HepG2 (cell line): Measurements from ENCODE around the gene CISD3. TPM values are rescaled to one million over a fixed set of nuclear protein-coding genes. Genes with fewer than 3 reads are reported as not detected.

ENCODE experiments used
- ATAC-seq: fragments of 200-7000 bp; cut with Tn5 transposase; 3 replicates; pipeline ENCODE4 v1.9.1; 2020; ENCODE audit warnings: mild to moderate bottlenecking, moderate library complexity
- BruUV-seq: library from RNA; stranded (reverse); fragments of 400-500 nt; replicated peaks from 2 replicates; lab custom pipeline; 2021; lab: Mats Ljungman, UMichigan
- CTCF ChIA-PET: fragments of 300-600 bp; formaldehyde crosslinking; extraction: SDS; loops from one replicate; lab custom pipeline; 2021; ENCODE audit warnings: low total read pairs, inconsistent platforms, low intra/inter-chr PET ratio; lab: Yijun Ruan, JAX
- POLR2A ChIA-PET: fragments of 350-600 bp; sonication (Branson Sonifier 250); formaldehyde crosslinking; loops from one replicate; lab custom pipeline; 2020; ENCODE audit warnings: antibody characterized with exemption, inconsistent platforms; lab: Yijun Ruan, JAX
- DNase-seq: peaks from one replicate; pipeline ENCODE4 v3.0.0-alpha.2; 2015; ENCODE audit warnings: low spot score
- FAIRE-seq: peaks from 3 replicates; lab custom pipeline; 2011; peaks lifted over from hg19 to GRCh38; lab: Jason Lieb, UNC
- H2AFZ ChIP-seq: one replicate; pipeline ENCODE4 v1.6.1; 2011; ENCODE audit warnings: low read length, inconsistent platforms
- H3K27ac ChIP-seq: fragments of 300-600 bp; 3 replicates; pipeline ENCODE4 v1.8.0; 2011; ENCODE audit warnings: mixed run types, mild to moderate bottlenecking, mixed read lengths, low read length, inconsistent platforms; ENCODE audit not compliant: insufficient read depth; ENCODE audit errors: extremely low read length
- H3K27me3 ChIP-seq, 2 experiments: fragments of 200-600 bp in 1 of 2; 2 replicates in 1 of 2; 3 replicates in 1 of 2; pipeline versions ENCODE4 v1.6.0 to v1.8.0; 2011; ENCODE audit warnings: low read length in 2 of 2, mild to moderate bottlenecking in 2 of 2, moderate library complexity in 2 of 2, inconsistent platforms in 1 of 2; ENCODE audit not compliant: insufficient read depth in 2 of 2, control insufficient read depth in 1 of 2
- H3K36me3 ChIP-seq, 2 experiments: fragments of 200-600 bp in 1 of 2; replicated peaks in 1 of 2; 2 replicates in 1 of 2; 3 replicates in 1 of 2; pipeline versions ENCODE4 v1.5.1 to v1.8.0; 2011; ENCODE audit warnings: low read length in 2 of 2, inconsistent platforms in 1 of 2; ENCODE audit not compliant: insufficient read depth in 2 of 2, control insufficient read depth in 1 of 2
- H3K4me1 ChIP-seq: 2 replicates; pipeline ENCODE4 v1.5.1; 2012; ENCODE audit warnings: low read length, inconsistent platforms; ENCODE audit not compliant: insufficient read depth
- H3K4me2 ChIP-seq: 2 replicates; pipeline ENCODE4 v1.6.0; 2011; ENCODE audit warnings: low read depth, low read length, inconsistent platforms
- H3K4me3 ChIP-seq, 3 experiments: fragments of 200-600 bp in 1 of 3; sonication (generic), shearing (Covaris generic) in 1 of 3; replicated peaks in 1 of 3; 2 replicates each; pipeline ENCODE4 v1.5.1; 2011 to 2016; ENCODE audit warnings: low read length in 3 of 3, inconsistent platforms in 2 of 3, low read depth in 2 of 3, mild to moderate bottlenecking in 2 of 3, control low read depth in 1 of 3, mixed read lengths in 1 of 3; ENCODE audit not compliant: insufficient read depth in 1 of 3
- H3K79me2 ChIP-seq: one replicate; pipeline ENCODE4 v1.6.1; 2011; ENCODE audit warnings: low read length, inconsistent platforms; ENCODE audit not compliant: insufficient read depth
- H3K9ac ChIP-seq: 2 replicates; pipeline ENCODE4 v1.6.0; 2011; ENCODE audit warnings: mild to moderate bottlenecking, low read depth, low read length, inconsistent platforms; ENCODE audit not compliant: insufficient read depth
- H3K9me3 ChIP-seq: 2 replicates; pipeline ENCODE4 v1.5.1; 2012; ENCODE audit warnings: mild to moderate bottlenecking, low read length
- H4K20me1 ChIP-seq: 2 replicates; pipeline ENCODE4 v1.6.0; 2011; ENCODE audit warnings: inconsistent platforms, mild to moderate bottlenecking, low read length, moderate library complexity; ENCODE audit not compliant: insufficient read depth
- AKAP8 ChIP-seq: sonication (generic); formaldehyde crosslinking; IDR thresholded peaks from 2 replicates; pipeline ENCODE4 v1.5.1; 2020; ENCODE audit warnings: mild to moderate bottlenecking, missing genetic modification reagents
- CREM ChIP-seq, 2 experiments: sonication (generic) in 1 of 2; formaldehyde crosslinking in 1 of 2; IDR thresholded peaks; 2 replicates each; pipeline versions ENCODE4 v1.4.0 to v1.6.1; 2016 to 2020; ENCODE audit warnings: antibody characterized with exemption in 1 of 2, mild to moderate bottlenecking in 1 of 2, missing genetic modification reagents in 1 of 2
- HDAC2 ChIP-seq: sonication (generic); formaldehyde crosslinking; IDR thresholded peaks from 2 replicates; pipeline ENCODE4 v1.4.0; 2020; ENCODE audit warnings: missing genetic modification reagents
- HES4 ChIP-seq: sonication (generic); formaldehyde crosslinking; IDR thresholded peaks from 2 replicates; pipeline ENCODE4 v1.9.0; 2021; ENCODE audit warnings: mild to moderate bottlenecking, missing genetic modification reagents, borderline replicate concordance
- HNRNPLL ChIP-seq: fragments of 200-400 bp; formaldehyde crosslinking; IDR thresholded peaks from 2 replicates; pipeline ENCODE4 v1.6.1; 2017; ENCODE audit warnings: mild to moderate bottlenecking, low read depth, low read length; ENCODE audit not compliant: poor library complexity, severe bottlenecking
- KDM4B ChIP-seq: sonication (generic); formaldehyde crosslinking; IDR thresholded peaks from 2 replicates; pipeline ENCODE4 v1.4.0; 2020; ENCODE audit warnings: missing genetic modification reagents
- NFYC ChIP-seq: IDR thresholded peaks from 2 replicates; pipeline ENCODE4 v1.6.1; 2016; ENCODE audit warnings: missing genetic modification reagents, missing compliant biosample characterization
- NPAS2 ChIP-seq: sonication (generic); formaldehyde crosslinking; IDR thresholded peaks from 2 replicates; pipeline ENCODE4 v1.8.0; 2022; ENCODE audit warnings: mild to moderate bottlenecking, missing genetic modification reagents, borderline replicate concordance
- PRMT3 ChIP-seq: sonication (generic); formaldehyde crosslinking; IDR thresholded peaks from 2 replicates; pipeline ENCODE4 v1.8.1; 2022; ENCODE audit warnings: low read depth, mild to moderate bottlenecking, moderate library complexity, missing genetic modification reagents, borderline replicate concordance
- RAD51 ChIP-seq: fragments of 450-650 bp; IDR thresholded peaks from 2 replicates; pipeline ENCODE4 v1.6.1; 2016; ENCODE audit warnings: borderline replicate concordance
- TBX2 ChIP-seq: sonication (generic); formaldehyde crosslinking; IDR thresholded peaks from 2 replicates; pipeline ENCODE4 v1.5.0; 2020; ENCODE audit warnings: missing genetic modification reagents, mild to moderate bottlenecking, borderline replicate concordance
- YEATS2 ChIP-seq: sonication (generic); formaldehyde crosslinking; IDR thresholded peaks from 2 replicates; pipeline ENCODE4 v1.4.0; 2020; ENCODE audit warnings: missing genetic modification reagents, borderline replicate concordance
- ZBTB3 ChIP-seq: sonication (generic); formaldehyde crosslinking; IDR thresholded peaks from 2 replicates; pipeline ENCODE4 v1.4.0; 2020; ENCODE audit warnings: low read depth, mild to moderate bottlenecking, moderate library complexity, missing genetic modification reagents, borderline replicate concordance
- ZNF274 ChIP-seq: sonication (generic); formaldehyde crosslinking; IDR thresholded peaks from 2 replicates; pipeline ENCODE4 v1.5.1; 2020; ENCODE audit warnings: mild to moderate bottlenecking, missing genetic modification reagents
- ZNF530 ChIP-seq: sonication (generic); formaldehyde crosslinking; IDR thresholded peaks from 2 replicates; pipeline ENCODE4 v1.5.0; 2020; ENCODE audit warnings: low read depth, mild to moderate bottlenecking, missing genetic modification reagents
- ZNF777 ChIP-seq: sonication (generic); formaldehyde crosslinking; IDR thresholded peaks from 2 replicates; pipeline ENCODE4 v1.4.0; 2020; ENCODE audit warnings: missing genetic modification reagents
- ZNF780A ChIP-seq: sonication (generic); formaldehyde crosslinking; IDR thresholded peaks from 2 replicates; pipeline ENCODE4 v1.8.0; 2022; ENCODE audit warnings: mild to moderate bottlenecking, missing genetic modification reagents, moderate library complexity
- WGBS: methylation state at CpG from one replicate; pipeline ENCODE4 v1.1.6; 2017; ENCODE audit warnings: low lambda C conversion rate; 5-methylcytosine and 5-hydroxymethylcytosine counted together
- in situ Hi-C: cut with HindIII; loops from 2 replicates; pipeline ENCODE4 v1.10.0; 2017; ENCODE audit warnings: low pct_unique_long_range_greater_than_20kb; ENCODE audit not compliant: extremely low pct_ligation_motif_present
- intact Hi-C: fragments of 100-400 bp; cut with micrococcal nuclease; formaldehyde crosslinking; loops from one replicate; pipeline ENCODE4 v1.10.0; 2022; ENCODE audit not compliant: unreplicated experiment
- polyA plus RNA-seq, 8 experiments: library from polyadenylated mRNA; depleted of rRNA in 3 of 8; stranded (reverse) in 7 of 8; unstranded in 1 of 8; fragments of >200 nt; fragmentation: Illumina TruSeq in 4 of 8; extraction: Trizol in 4 of 8; gene quantifications; 2 replicates each; pipeline versions ENCODE4 v1.2.1 to v1.2.3, GENCODE V29; 2011 to 2016; ENCODE audit warnings: low read depth in 4 of 8, missing spikeins in 1 of 8, mixed read lengths in 1 of 8; ENCODE audit not compliant: insufficient read depth in 1 of 8
- total RNA-seq, 5 experiments: library from RNA; depleted of rRNA; stranded (reverse); fragments of >200 nt; fragmentation: Illumina TruSeq; extraction: Trizol; gene quantifications; 2 replicates each; pipeline ENCODE4 v1.2.3, GENCODE V29; 2016; ENCODE audit warnings: low read depth in 1 of 5
- TF ChIP-seq, protein P1 (sequence below): sonication (generic); formaldehyde crosslinking; IDR thresholded peaks from 2 replicates; pipeline ENCODE4 v1.5.1; 2020; ENCODE audit warnings: mild to moderate bottlenecking, missing genetic modification reagents, moderate library complexity
- TF ChIP-seq, protein P2 (sequence below): sonication (generic); IDR thresholded peaks from 2 replicates; pipeline ENCODE4 v1.6.1; 2016; ENCODE audit warnings: low read depth, borderline replicate concordance

The CISD3 gene
- total and polyA plus RNA-seq, 2 of the 13 experiments (the other 11 are each of a cell fraction or from before 2014, with no cell fraction given): 30.0 to 34.1 TPM

DNA sequence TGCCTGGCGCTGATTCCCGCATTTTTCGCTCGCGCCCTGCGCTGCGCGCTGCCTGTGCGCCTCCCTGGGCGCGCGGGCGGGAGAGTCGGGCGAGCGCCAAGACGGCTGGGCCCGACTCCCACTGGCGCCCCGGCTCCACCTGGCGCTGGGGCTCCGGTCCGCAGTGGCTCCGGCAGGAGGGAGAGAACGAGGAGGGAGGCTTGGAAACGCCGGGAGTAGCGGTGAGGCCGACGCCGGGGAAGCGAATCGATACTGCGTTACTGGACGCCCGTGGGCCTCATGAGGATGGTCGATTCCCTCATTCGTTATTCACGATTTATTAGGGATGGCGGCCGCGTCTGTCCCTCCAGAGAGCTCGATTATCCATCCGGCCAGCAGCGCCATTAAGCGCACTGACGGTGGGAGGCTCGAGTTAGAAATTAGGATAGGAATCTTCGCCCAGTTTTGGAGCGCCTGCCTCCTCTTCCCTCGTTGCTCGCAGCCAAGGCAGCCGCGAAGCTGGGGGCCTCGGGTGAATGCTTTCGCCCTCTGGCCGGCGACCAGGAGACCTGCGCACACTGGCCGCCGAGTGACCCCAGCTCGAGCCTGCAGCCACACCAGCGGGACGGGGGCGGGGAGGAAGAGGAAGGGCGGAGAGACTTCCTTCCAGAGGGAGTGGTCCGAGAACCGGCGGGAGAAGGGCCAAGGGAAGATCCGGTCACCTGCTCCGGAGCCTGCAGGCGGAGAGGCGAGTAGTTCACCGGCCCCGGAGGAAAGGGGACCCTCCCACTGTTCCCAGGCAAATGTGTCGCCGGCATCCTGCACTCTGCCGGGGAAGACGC, 19.3 kb downstream of the CISD3 start:
- no peak overlapping the region for H2AFZ ChIP-seq
- intact Hi-C loops: loop anchor here (2.0 to 5.0 kb wide), 3 partner anchors 19 to 1358 kb away; partner anchors contain the start of gene CISD3
- ATAC-seq (peak; percentile 32), FAIRE-seq (no peak), DNase-seq (peak; percentile 89)
- TSS peak; percentile 71 for BruUV-seq
- peak overlapping the region; percentile 68 for H3K9ac ChIP-seq
- WGBS: under 1% methylated on average over 40 of the region's 79 CpGs
- H3K36me3 ChIP-seq: peaks cover 0 to 1% of the 10 kb centered on the region in 2 experiments; a peak in 1 of 5 replicates
- peak overlapping the region; percentile 91 for H3K4me2 ChIP-seq
- H3K27ac ChIP-seq: peak overlapping the region; percentile 68
- H3K27me3 ChIP-seq: no peaks in the 10 kb centered on the region; a peak in 1 of 5 replicates
- H3K4me3 ChIP-seq: peak overlapping the region; percentile 82 to 93 (median 84)
- POLR2A ChIA-PET: interaction anchor here (0.8 to 4.4 kb wide), 10 partner anchors 15 to 121 kb away, joined by 4 to 57 read pairs (median 6); partner anchors contain the start of genes CISD3 and LASP1
- H4K20me1 ChIP-seq: no peaks in the 10 kb centered on the region
- in situ Hi-C loops: loop anchor here (25.0 kb wide), 1 partner anchor 413 kb away; the partner anchor contains the start of genes ARL5C and PLXDC1
- CTCF ChIA-PET: no interaction called here
- no peaks in the 10 kb centered on the region for H3K9me3 ChIP-seq
- peaks cover 43% of the 10 kb centered on the region for H3K79me2 ChIP-seq
- H3K4me1 ChIP-seq: peaks cover 52% of the 10 kb centered on the region
- TF ChIP-seq RAD51: no peak
- TF ChIP-seq ZNF274 (CRISPR knock-in tag): peak; percentile 81; the same call in 1 of the 2 replicates
- peak; percentile 88 for TF ChIP-seq TBX2 (CRISPR knock-in tag)
- no peak for TF ChIP-seq ZNF530 (CRISPR knock-in tag)
- peak; percentile 77; the same call in 1 of the 2 replicates for TF ChIP-seq HES4 (CRISPR knock-in tag)
- 0 out of 2 replicates have a peak, but pooled peaks have one; percentile 21 for TF ChIP-seq CREM (IDR thresholded peaks at IDR 0.05)
- TF ChIP-seq CREM (CRISPR knock-in tag; IDR thresholded peaks at IDR 0.05): no peak
- TF ChIP-seq ZNF780A (CRISPR knock-in tag): 0 out of 2 replicates have a peak, but pooled peaks have one; percentile 38
- peak; percentile 92 for TF ChIP-seq HNRNPLL
- no peak for TF ChIP-seq NPAS2 (CRISPR knock-in tag)
- peak; percentile 63 for TF ChIP-seq KDM4B (CRISPR knock-in tag)
- TF ChIP-seq, protein P1, sequence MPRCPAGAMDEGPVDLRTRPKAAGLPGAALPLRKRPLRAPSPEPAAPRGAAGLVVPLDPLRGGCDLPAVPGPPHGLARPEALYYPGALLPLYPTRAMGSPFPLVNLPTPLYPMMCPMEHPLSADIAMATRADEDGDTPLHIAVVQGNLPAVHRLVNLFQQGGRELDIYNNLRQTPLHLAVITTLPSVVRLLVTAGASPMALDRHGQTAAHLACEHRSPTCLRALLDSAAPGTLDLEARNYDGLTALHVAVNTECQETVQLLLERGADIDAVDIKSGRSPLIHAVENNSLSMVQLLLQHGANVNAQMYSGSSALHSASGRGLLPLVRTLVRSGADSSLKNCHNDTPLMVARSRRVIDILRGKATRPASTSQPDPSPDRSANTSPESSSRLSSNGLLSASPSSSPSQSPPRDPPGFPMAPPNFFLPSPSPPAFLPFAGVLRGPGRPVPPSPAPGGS (CRISPR knock-in tag): no peak; the same call in none of the 2 replicates
- peak; percentile 80 for TF ChIP-seq YEATS2 (CRISPR knock-in tag)
- 0 out of 2 replicates have a peak, but pooled peaks have one; percentile 39 for TF ChIP-seq PRMT3 (CRISPR knock-in tag)
- peak; percentile 77 for TF ChIP-seq HDAC2
- TF ChIP-seq AKAP8: peak; percentile 59
- TF ChIP-seq NFYC (CRISPR knock-in tag): peak; percentile 46
- no peak; the same call in 1 of the 2 replicates for TF ChIP-seq ZBTB3 (CRISPR knock-in tag)
- TF ChIP-seq, protein P2, sequence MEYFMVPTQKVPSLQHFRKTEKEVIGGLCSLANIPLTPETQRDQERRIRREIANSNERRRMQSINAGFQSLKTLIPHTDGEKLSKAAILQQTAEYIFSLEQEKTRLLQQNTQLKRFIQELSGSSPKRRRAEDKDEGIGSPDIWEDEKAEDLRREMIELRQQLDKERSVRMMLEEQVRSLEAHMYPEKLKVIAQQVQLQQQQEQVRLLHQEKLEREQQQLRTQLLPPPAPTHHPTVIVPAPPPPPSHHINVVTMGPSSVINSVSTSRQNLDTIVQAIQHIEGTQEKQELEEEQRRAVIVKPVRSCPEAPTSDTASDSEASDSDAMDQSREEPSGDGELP: peak; percentile 84; the same call in 1 of the 2 replicates
- TF ChIP-seq ZNF777 (CRISPR knock-in tag): peak; percentile 7; the same call in 1 of the 2 replicates
